OCI-LY7 (cell line): Measurements from ENCODE around the gene PEX10.

Experiments used
- CTCF ChIP-seq: fragments of 200-600 bp; sonication (generic); conservative IDR thresholded peaks from 2 replicates; pipeline ENCODE4 v1.5.1; 2014; ENCODE audit warnings: mild to moderate bottlenecking, antibody characterized with exemption, low read length, moderate library complexity, mixed read lengths
- EZH2phosphoT487 ChIP-seq: fragments of 200-600 bp; sonication (generic); IDR thresholded peaks from 2 replicates; pipeline ENCODE4 v1.6.1; 2018; ENCODE audit warnings: low read depth, borderline replicate concordance, mild to moderate bottlenecking, mixed run types, antibody characterized with exemption, low read length, moderate library complexity, mixed read lengths

GRCh38 chr1:2428490-2428889, 16.1 kb upstream of the PEX10 start:
- TF ChIP-seq CTCF (no peak), EZH2phosphoT487 (no peak)
